OCI-LY7 (cell line): ENCODE data around the gene NAV1. TPM values are rescaled to one million over a fixed set of nuclear protein-coding genes. Genes with fewer than 3 reads are reported as not detected.
"Not testable (repeated sequence)": the region's sequence is repeated elsewhere in the genome, so short reads cannot be mapped to it uniquely, and the experiment has no call there.

ENCODE experiments used
- BruUV-seq: library from RNA; stranded (reverse); fragments of 400-500 nt; replicated peaks from 2 replicates; lab custom pipeline; 2021; lab: Mats Ljungman, UMichigan
- CTCF ChIA-PET: fragments of 300-600 bp; sonication (Branson Sonifier 250); formaldehyde crosslinking; loops from one replicate; lab custom pipeline; 2022; ENCODE audit warnings: antibody characterized with exemption; ENCODE audit not compliant: unreplicated experiment; lab: Charles Lee
- POLR2A ChIA-PET: fragments of 300-600 bp; sonication (Branson Sonifier 250); formaldehyde crosslinking; loops from one replicate; lab custom pipeline; 2022; ENCODE audit warnings: antibody characterized with exemption; lab: Charles Lee
- DNase-seq: peaks from one replicate; pipeline ENCODE4 v3.0.0-alpha.2; 2015; ENCODE audit warnings: low spot score
- H2AFZ ChIP-seq: fragments of 200-600 bp; sonication (generic), shearing (Covaris generic); 2 replicates; pipeline ENCODE4 v1.6.1; 2014; ENCODE audit warnings: mild to moderate bottlenecking, antibody characterized with exemption, low read length, moderate library complexity
- H3K27ac ChIP-seq: fragments of 200-600 bp; sonication (generic); 2 replicates; pipeline ENCODE4 v1.5.1; 2014; ENCODE audit warnings: mixed run types, low read depth, mild to moderate bottlenecking, moderate library complexity, low read length, inconsistent platforms; ENCODE audit not compliant: poor library complexity, severe bottlenecking
- H3K36me3 ChIP-seq: fragments of 200-600 bp; sonication (generic); 2 replicates; pipeline ENCODE4 v1.6.1; 2014; ENCODE audit warnings: mild to moderate bottlenecking, antibody characterized with exemption, low read length, moderate library complexity, mixed read lengths; ENCODE audit not compliant: insufficient read depth
- H3K4me1 ChIP-seq: fragments of 200-600 bp; sonication (generic); 2 replicates; pipeline ENCODE4 v1.5.1; 2014; ENCODE audit warnings: mild to moderate bottlenecking, low read length; ENCODE audit not compliant: insufficient read depth, poor library complexity, severe bottlenecking
- H3K4me2 ChIP-seq: fragments of 200-600 bp; sonication (generic); 2 replicates; pipeline ENCODE4 v1.6.1; 2014; ENCODE audit warnings: mild to moderate bottlenecking, low read length
- H3K4me3 ChIP-seq: fragments of 200-600 bp; sonication (generic); 2 replicates; pipeline ENCODE4 v1.5.1; 2014; ENCODE audit warnings: mild to moderate bottlenecking, low read depth, low read length; ENCODE audit not compliant: poor library complexity, severe bottlenecking
- H3K79me2 ChIP-seq: fragments of 200-600 bp; sonication (generic); 2 replicates; pipeline ENCODE4 v1.6.1; 2016; ENCODE audit warnings: low read depth, mild to moderate bottlenecking, low read length, moderate library complexity, mixed read lengths; ENCODE audit not compliant: insufficient read depth
- H3K9me2 ChIP-seq: fragments of 200-600 bp; sonication (generic); 2 replicates; pipeline ENCODE4 v1.6.1; 2016; ENCODE audit warnings: mild to moderate bottlenecking, low read length, mixed read lengths; ENCODE audit not compliant: insufficient read depth
- H3K9me3 ChIP-seq: fragments of 200-600 bp; sonication (generic); 2 replicates; pipeline ENCODE4 v1.6.1; 2014; ENCODE audit warnings: mild to moderate bottlenecking, mixed run types, low read length, mixed read lengths
- H4K20me1 ChIP-seq: fragments of 200-600 bp; sonication (generic); 2 replicates; pipeline ENCODE4 v1.6.1; 2014; ENCODE audit warnings: mild to moderate bottlenecking, antibody characterized with exemption, low read length, moderate library complexity, mixed read lengths; ENCODE audit not compliant: insufficient read depth
- CTCF ChIP-seq: fragments of 200-600 bp; sonication (generic); conservative IDR thresholded peaks from 2 replicates; pipeline ENCODE4 v1.5.1; 2014; ENCODE audit warnings: mild to moderate bottlenecking, antibody characterized with exemption, low read length, moderate library complexity, mixed read lengths
- EZH2phosphoT487 ChIP-seq: fragments of 200-600 bp; sonication (generic); IDR thresholded peaks from 2 replicates; pipeline ENCODE4 v1.6.1; 2018; ENCODE audit warnings: low read depth, borderline replicate concordance, mild to moderate bottlenecking, mixed run types, antibody characterized with exemption, low read length, moderate library complexity, mixed read lengths
- intact Hi-C: fragments of 100-400 bp; cut with micrococcal nuclease; formaldehyde crosslinking; loops from one replicate; pipeline ENCODE4 v1.10.0; 2022; ENCODE audit not compliant: unreplicated experiment
- total RNA-seq, 2 experiments: library from RNA; depleted of rRNA in 1 of 2; stranded (reverse); fragments of >200 nt in 1 of 2; shearing (Covaris generic) in 1 of 2; gene quantifications; 2 replicates each; pipeline ENCODE4 v1.2.3, GENCODE V29; 2014 to 2022

The NAV1 gene
- total RNA-seq, 2 experiments from 2014 or later: 4.2 to 20.7 TPM

- intact Hi-C loops: no loop called here
- H3K4me1 ChIP-seq: peaks cover 12% of the 10 kb centered on the region
- BruUV-seq: no TSS peak
- H3K4me2 ChIP-seq: no peak overlapping the region
- no peak overlapping the region for H3K27ac ChIP-seq
- no peaks in the 10 kb centered on the region for H3K9me2 ChIP-seq
- H3K9me3 ChIP-seq: no peaks in the 10 kb centered on the region
- no peak for DNase-seq
- no peak overlapping the region for H3K4me3 ChIP-seq
- H2AFZ ChIP-seq: no peak overlapping the region
- no peaks in the 10 kb centered on the region for H4K20me1 ChIP-seq
- no peaks in the 10 kb centered on the region for H3K36me3 ChIP-seq
- ChIA-PET CTCF (no interaction called here), POLR2A (no interaction called here)
- TF ChIP-seq CTCF (no peak), EZH2phosphoT487 (no peak)
- H3K79me2 ChIP-seq: no peaks in the 10 kb centered on the region
These were observed 5.1 kb downstream of the NAV1 start for GRCh38 chr1:201543871-201544642.

- H3K9me2 ChIP-seq: no peaks in the 10 kb centered on the region
- TF ChIP-seq CTCF (no peak), EZH2phosphoT487 (no peak)
- H3K4me1 ChIP-seq: peaks cover 12% of the 10 kb centered on the region
- DNase-seq: no peak
- no peaks in the 10 kb centered on the region for H3K36me3 ChIP-seq
- H4K20me1 ChIP-seq: no peaks in the 10 kb centered on the region
- BruUV-seq: no TSS peak
- H3K79me2 ChIP-seq: no peaks in the 10 kb centered on the region
- no peak overlapping the region for H3K27ac ChIP-seq
- intact Hi-C loops: no loop called here
- no peak overlapping the region for H2AFZ ChIP-seq
- ChIA-PET POLR2A (interaction anchor here (0.6 kb wide), 1 partner anchor 408 kb away, joined by 3 read pairs; no protein-coding TSS in a partner anchor), CTCF (no interaction called here)
- H3K9me3 ChIP-seq: no peaks in the 10 kb centered on the region
- H3K4me3 ChIP-seq: no peak overlapping the region
- H3K4me2 ChIP-seq: no peak overlapping the region
These were observed 5.8 kb downstream of the NAV1 start for GRCh38 chr1:201544710-201545109.

- Histone ChIP-seq H3K9me3 (no peaks in the 10 kb centered on the region), H3K4me2 (no peak overlapping the region), H3K4me1 (peaks cover 2% of the 10 kb centered on the region), H3K4me3 (no peak overlapping the region), H3K27ac (no peak overlapping the region), H3K79me2 (no peaks in the 10 kb centered on the region), H4K20me1 (no peaks in the 10 kb centered on the region), H2AFZ (no peak overlapping the region), H3K9me2 (no peaks in the 10 kb centered on the region), H3K36me3 (no peaks in the 10 kb centered on the region)
- no TSS peak for BruUV-seq
- intact Hi-C loops: no loop called here
- ChIA-PET POLR2A (no interaction called here), CTCF (no interaction called here)
- DNase-seq: no peak
- TF ChIP-seq CTCF (peak; percentile 50), EZH2phosphoT487 (no peak)
These were observed 7.0 kb downstream of the NAV1 start for GRCh38 chr1:201545851-201546492.

- CTCF ChIA-PET, H3K4me2 ChIP-seq: not testable (repeated sequence)
These were observed 10.6 kb downstream of the NAV1 start for GRCh38 chr1:201549522-201549921.

More at GRCh38 chr1:201549522-201549921, 10.6 kb downstream of the NAV1 start:
- intact Hi-C loops, H3K9me3 ChIP-seq, H4K20me1 ChIP-seq, H3K27ac ChIP-seq, H3K79me2 ChIP-seq, H2AFZ ChIP-seq, BruUV-seq, H3K4me3 ChIP-seq, H3K9me2 ChIP-seq, DNase-seq, H3K4me1 ChIP-seq, H3K36me3 ChIP-seq: not testable (repeated sequence)
- POLR2A ChIA-PET: interaction anchor here (0.6 kb wide), 3 partner anchors 12 to 255 kb away, joined by 3 to 4 read pairs (median 4); no protein-coding TSS in a partner anchor
